ENCODE data around the gene WDFY2. TPM values are rescaled to one million over a fixed set of nuclear protein-coding genes. Genes with fewer than 3 reads are reported as not detected.

The WDFY2 gene
- total and polyA plus RNA-seq, 4 donors: 3.4 to 10.5 (median 5.8) TPM

- no peak for TF ChIP-seq RXRA (IDR thresholded peaks at IDR 0.05)
Observed at GRCh38 chr13:51742031-51742430, 157.8 kb downstream of the WDFY2 start (continued).

DNA sequence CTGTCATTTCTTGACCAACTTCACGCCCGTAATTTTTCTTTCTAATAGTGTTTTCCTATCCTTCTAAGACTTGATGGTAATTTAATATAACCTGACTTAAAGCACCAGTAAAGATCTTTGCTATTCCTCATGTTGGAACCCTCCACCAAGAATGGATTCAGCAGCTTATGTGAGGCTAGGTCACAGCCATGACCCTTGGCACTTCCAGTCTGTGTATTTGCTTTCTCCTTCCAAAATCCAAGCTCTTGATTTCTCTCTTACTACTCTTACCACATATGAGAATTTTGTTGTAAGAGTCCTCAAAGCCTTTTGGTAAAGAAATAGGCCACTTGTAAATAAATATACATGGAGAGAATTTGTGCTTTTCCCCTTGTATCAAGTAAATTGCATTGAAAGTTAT lies 158.3 kb downstream of the WDFY2 start:
- Histone ChIP-seq H3K36me3 (ENCODE audit: control insufficient read depth in 4 of 4, insufficient read depth in 3 of 4, low read depth in 1 of 4, low read length in 3 of 4) (peaks cover 0 to 2% (median 0%) of the 10 kb centered on the region in 4 donors), H3K9me3 (ENCODE audit: control insufficient read depth in 4 of 4, low read length in 3 of 4) (no peaks in the 10 kb centered on the region), H3K27ac (ENCODE audit: low read depth in 1 of 2, low read length in 2 of 2) (no peak overlapping the region), H3K27me3 (ENCODE audit: control insufficient read depth in 4 of 4, insufficient read depth in 4 of 4, low read length in 3 of 4) (no peaks in the 10 kb centered on the region), H3K4me1 (ENCODE audit: control insufficient read depth in 4 of 4, insufficient read depth in 4 of 4, low read length in 3 of 4) (peaks cover 3 to 9% (median 8%) of the 10 kb centered on the region in 4 donors), H3K4me3 (ENCODE audit: low read depth in 1 of 3, low read length in 3 of 3) (no peak overlapping the region), H3K9ac (ENCODE audit: low read depth in 1 of 2, low read length in 2 of 2) (no peak overlapping the region)
- 98% methylated on average over 2 of the region's 2 CpGs for WGBS
- peak in 1 of 2 donors; percentile 27 for TF ChIP-seq RAD21 (IDR thresholded peaks at IDR 0.05)
- peak; percentile 26 to 32 for TF ChIP-seq RXRA (IDR thresholded peaks at IDR 0.05)
- TF ChIP-seq, protein P1, sequence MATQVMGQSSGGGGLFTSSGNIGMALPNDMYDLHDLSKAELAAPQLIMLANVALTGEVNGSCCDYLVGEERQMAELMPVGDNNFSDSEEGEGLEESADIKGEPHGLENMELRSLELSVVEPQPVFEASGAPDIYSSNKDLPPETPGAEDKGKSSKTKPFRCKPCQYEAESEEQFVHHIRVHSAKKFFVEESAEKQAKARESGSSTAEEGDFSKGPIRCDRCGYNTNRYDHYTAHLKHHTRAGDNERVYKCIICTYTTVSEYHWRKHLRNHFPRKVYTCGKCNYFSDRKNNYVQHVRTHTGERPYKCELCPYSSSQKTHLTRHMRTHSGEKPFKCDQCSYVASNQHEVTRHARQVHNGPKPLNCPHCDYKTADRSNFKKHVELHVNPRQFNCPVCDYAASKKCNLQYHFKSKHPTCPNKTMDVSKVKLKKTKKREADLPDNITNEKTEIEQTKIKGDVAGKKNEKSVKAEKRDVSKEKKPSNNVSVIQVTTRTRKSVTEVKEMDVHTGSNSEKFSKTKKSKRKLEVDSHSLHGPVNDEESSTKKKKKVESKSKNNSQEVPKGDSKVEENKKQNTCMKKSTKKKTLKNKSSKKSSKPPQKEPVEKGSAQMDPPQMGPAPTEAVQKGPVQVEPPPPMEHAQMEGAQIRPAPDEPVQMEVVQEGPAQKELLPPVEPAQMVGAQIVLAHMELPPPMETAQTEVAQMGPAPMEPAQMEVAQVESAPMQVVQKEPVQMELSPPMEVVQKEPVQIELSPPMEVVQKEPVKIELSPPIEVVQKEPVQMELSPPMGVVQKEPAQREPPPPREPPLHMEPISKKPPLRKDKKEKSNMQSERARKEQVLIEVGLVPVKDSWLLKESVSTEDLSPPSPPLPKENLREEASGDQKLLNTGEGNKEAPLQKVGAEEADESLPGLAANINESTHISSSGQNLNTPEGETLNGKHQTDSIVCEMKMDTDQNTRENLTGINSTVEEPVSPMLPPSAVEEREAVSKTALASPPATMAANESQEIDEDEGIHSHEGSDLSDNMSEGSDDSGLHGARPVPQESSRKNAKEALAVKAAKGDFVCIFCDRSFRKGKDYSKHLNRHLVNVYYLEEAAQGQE (IDR thresholded peaks at IDR 0.05): no peak
- TF ChIP-seq HNF4G (IDR thresholded peaks at IDR 0.05): peak; percentile 23
- TF ChIP-seq HNF4A (conservative IDR thresholded peaks at IDR 0.05): peak; percentile 53 to 59
- DNase-seq (ENCODE audit: low spot score): no peak

DNA sequence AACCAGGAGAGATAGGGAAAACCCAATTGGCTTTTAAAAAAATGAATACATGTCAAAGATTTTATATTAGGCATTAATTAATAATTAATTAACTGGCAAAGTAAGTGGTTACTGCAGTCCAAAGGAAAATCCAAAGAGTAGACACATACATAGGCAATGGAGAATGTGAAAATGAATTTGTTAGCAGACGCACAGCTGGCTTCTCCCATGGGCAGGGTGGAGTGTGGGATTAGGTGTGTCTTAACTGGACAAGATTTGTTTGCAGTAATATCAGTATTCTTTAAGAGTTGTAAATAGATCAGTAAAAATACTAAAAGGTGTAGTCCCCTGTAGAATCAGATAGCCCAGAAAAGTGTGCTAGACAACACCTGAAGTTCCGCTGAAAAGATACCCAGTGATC lies 161.0 kb downstream of the WDFY2 start:
- H3K27me3 ChIP-seq (ENCODE audit: control insufficient read depth in 4 of 4, insufficient read depth in 4 of 4, low read length in 3 of 4): no peaks in the 10 kb centered on the region
- H3K36me3 ChIP-seq (ENCODE audit: control insufficient read depth in 4 of 4, insufficient read depth in 3 of 4, low read depth in 1 of 4, low read length in 3 of 4): peaks cover 0 to 7% (median 3%) of the 10 kb centered on the region in 4 donors
- H3K9me3 ChIP-seq (ENCODE audit: control insufficient read depth in 4 of 4, low read length in 3 of 4): peaks cover 2 to 6% (median 3%) of the 10 kb centered on the region in 4 donors

GRCh38 chr13:51746802-51747201 lies 162.5 kb downstream of the WDFY2 start:
- H3K9me3 ChIP-seq (ENCODE audit: control insufficient read depth in 4 of 4, low read length in 3 of 4): peaks cover 2 to 6% (median 3%) of the 10 kb centered on the region in 4 donors
- peaks cover 0 to 7% (median 2%) of the 10 kb centered on the region in 4 donors for H3K4me1 ChIP-seq (ENCODE audit: control insufficient read depth in 4 of 4, insufficient read depth in 4 of 4, low read length in 3 of 4)
- no peak for TF ChIP-seq NR2F2 (IDR thresholded peaks at IDR 0.05)
- TF ChIP-seq SP1 (IDR thresholded peaks at IDR 0.05): no peak
- TF ChIP-seq YY1 (IDR thresholded peaks at IDR 0.05): no peak
- TF ChIP-seq HNF4A (conservative IDR thresholded peaks at IDR 0.05): no peak
- TF ChIP-seq, protein P2, sequence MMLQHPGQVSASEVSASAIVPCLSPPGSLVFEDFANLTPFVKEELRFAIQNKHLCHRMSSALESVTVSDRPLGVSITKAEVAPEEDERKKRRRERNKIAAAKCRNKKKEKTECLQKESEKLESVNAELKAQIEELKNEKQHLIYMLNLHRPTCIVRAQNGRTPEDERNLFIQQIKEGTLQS (IDR thresholded peaks at IDR 0.05): no peak
- TF ChIP-seq FOXA1 (IDR thresholded peaks at IDR 0.05): no peak
- TF ChIP-seq, protein P1 (IDR thresholded peaks at IDR 0.05): no peak
- no peak for TF ChIP-seq RAD21 (IDR thresholded peaks at IDR 0.05)
- WGBS: 40% methylated on average over 2 of the region's 2 CpGs
- no peak for DNase-seq (ENCODE audit: low spot score)
- H3K36me3 ChIP-seq (ENCODE audit: control insufficient read depth in 4 of 4, insufficient read depth in 3 of 4, low read depth in 1 of 4, low read length in 3 of 4): peaks cover 0 to 7% (median 4%) of the 10 kb centered on the region in 4 donors
- H3K4me3 ChIP-seq (ENCODE audit: low read depth in 1 of 3, low read length in 3 of 3): no peak overlapping the region
- H3K27ac ChIP-seq (ENCODE audit: low read depth in 1 of 2, low read length in 2 of 2): no peak overlapping the region
- H3K27me3 ChIP-seq (ENCODE audit: control insufficient read depth in 4 of 4, insufficient read depth in 4 of 4, low read length in 3 of 4): no peaks in the 10 kb centered on the region
- H3K9ac ChIP-seq (ENCODE audit: low read depth in 1 of 2, low read length in 2 of 2): no peak overlapping the region

More for the DNA sequence above, 161.0 kb downstream of the WDFY2 start:
- H3K4me3 ChIP-seq (ENCODE audit: low read depth in 1 of 3, low read length in 3 of 3): no peak overlapping the region
- TF ChIP-seq FOXA1 (IDR thresholded peaks at IDR 0.05): no peak
- TF ChIP-seq FOXA2 (IDR thresholded peaks at IDR 0.05): no peak
- H3K4me1 ChIP-seq (ENCODE audit: control insufficient read depth in 4 of 4, insufficient read depth in 4 of 4, low read length in 3 of 4): peaks cover 0 to 7% (median 3%) of the 10 kb centered on the region in 4 donors
- H3K9ac ChIP-seq (ENCODE audit: low read depth in 1 of 2, low read length in 2 of 2): no peak overlapping the region
- 97% methylated on average over 2 of the region's 2 CpGs for WGBS
- no peak overlapping the region for H3K27ac ChIP-seq (ENCODE audit: low read depth in 1 of 2, low read length in 2 of 2)
- no peak for DNase-seq (ENCODE audit: low spot score)
